GM12874 (cell line): ENCODE data around the gene TUBB2A.

Experiments
- TF ChIP-seq, protein P1 (sequence below): IDR thresholded peaks from 2 replicates; pipeline ENCODE4 v1.5.1; 2011; ENCODE audit warnings: low read depth, mild to moderate bottlenecking, control low read depth, low read length, moderate library complexity; ENCODE audit not compliant: insufficient read depth

Gene TUBB2A

DNA sequence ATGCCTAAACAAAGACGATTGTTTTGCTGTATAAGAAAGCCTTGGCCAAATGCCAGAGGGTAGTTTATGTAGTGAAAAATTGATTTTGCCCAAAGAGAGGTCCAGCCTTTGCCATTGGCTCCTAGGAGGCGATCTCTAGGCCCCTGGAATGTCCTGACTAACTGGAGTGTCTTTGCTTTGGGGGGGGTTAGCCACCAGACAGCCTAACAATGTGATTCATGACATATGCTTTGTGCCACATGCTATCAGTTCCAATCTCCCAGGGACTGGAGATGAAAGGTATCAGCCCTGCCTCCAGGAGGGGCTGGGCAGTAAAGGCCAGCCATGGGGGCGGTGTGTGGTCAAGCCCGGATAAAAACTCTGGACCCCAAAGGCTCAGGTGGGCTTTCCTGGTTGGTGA is 32.7 kb upstream of the TUBB2A start:
- TF ChIP-seq, protein P1, sequence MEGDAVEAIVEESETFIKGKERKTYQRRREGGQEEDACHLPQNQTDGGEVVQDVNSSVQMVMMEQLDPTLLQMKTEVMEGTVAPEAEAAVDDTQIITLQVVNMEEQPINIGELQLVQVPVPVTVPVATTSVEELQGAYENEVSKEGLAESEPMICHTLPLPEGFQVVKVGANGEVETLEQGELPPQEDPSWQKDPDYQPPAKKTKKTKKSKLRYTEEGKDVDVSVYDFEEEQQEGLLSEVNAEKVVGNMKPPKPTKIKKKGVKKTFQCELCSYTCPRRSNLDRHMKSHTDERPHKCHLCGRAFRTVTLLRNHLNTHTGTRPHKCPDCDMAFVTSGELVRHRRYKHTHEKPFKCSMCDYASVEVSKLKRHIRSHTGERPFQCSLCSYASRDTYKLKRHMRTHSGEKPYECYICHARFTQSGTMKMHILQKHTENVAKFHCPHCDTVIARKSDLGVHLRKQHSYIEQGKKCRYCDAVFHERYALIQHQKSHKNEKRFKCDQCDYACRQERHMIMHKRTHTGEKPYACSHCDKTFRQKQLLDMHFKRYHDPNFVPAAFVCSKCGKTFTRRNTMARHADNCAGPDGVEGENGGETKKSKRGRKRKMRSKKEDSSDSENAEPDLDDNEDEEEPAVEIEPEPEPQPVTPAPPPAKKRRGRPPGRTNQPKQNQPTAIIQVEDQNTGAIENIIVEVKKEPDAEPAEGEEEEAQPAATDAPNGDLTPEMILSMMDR = no peak

DNA sequence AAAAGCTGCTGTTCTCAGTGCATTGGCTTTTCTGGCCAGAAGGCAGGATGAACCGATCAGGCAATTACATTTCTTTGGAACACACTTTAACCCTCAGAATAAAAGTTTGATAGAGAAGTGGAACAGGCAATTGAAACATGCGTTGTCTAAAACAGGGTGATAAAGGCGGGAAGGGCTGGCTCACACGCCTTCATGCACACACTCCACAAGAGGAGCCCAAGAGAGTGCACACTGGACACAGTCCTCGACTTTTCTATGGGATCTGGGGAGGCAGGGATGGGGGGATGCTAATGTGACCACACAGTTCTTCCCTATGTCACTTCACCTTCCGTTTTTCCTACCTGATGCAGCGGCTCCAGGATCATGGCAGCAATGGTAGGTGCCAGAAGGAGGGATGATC is 30.9 kb upstream of the TUBB2A start:
- TF ChIP-seq, protein P1 = no peak

DNA sequence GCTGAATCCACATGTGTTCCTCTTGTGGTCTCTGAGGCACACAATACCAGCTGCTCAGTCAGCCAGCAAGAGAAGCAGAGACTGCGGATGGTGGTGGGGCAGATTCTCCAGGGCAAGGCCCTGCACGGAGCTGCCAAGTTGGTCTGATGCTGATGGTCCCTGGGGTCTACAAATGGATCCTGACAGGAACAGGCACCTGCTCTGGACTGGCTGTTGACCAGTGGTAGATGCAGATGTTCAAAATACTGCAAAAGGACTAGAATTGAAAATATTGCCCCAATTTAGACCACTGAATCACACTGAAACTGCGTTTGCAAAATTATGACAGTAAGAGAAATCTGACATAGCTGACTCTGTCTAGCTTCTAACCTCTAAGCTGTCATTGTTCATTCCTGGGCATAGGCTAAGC is 29.6 kb upstream of the TUBB2A start:
- TF ChIP-seq, protein P1 = no peak

DNA sequence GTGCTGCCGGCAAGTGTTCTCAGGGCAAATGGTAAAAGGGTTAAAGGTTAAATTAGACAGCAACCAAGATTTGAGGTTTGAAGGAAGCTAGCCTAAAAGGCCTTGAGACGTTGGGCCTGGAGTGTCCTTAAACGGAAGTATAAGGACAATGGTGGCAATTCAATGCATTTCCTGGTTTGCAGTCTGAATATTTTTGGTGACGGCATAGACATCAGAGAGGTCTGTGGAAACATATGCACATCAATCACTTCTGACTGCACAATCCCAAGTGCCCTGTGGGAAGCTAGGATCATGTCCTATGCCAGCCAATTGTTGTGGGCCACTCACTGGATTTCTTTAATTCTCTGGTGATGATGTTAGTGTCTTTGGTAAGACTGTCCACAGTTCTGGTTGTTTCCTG is 25.7 kb upstream of the TUBB2A start:
- TF ChIP-seq, protein P1 = no peak

DNA sequence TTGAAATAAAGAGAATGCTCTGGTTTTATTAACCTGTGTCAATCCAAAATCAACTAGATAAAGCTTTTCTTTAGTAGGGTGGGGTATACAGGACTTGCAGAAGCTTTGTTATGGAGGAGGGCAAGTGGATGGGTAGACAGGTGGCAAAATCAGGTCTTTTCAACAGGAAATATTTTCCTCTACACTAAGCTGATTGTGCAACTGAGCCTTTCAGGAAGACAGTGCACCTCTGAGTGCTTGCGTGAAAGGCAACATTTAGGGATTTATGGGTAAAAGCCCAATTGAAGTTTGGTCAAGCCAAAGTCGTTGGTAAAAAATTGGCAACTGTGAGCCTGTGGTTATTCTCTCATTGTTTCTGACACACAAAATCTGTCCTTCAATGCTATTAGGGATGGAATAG is 23.8 kb upstream of the TUBB2A start:
- TF ChIP-seq, protein P1 = no peak

DNA sequence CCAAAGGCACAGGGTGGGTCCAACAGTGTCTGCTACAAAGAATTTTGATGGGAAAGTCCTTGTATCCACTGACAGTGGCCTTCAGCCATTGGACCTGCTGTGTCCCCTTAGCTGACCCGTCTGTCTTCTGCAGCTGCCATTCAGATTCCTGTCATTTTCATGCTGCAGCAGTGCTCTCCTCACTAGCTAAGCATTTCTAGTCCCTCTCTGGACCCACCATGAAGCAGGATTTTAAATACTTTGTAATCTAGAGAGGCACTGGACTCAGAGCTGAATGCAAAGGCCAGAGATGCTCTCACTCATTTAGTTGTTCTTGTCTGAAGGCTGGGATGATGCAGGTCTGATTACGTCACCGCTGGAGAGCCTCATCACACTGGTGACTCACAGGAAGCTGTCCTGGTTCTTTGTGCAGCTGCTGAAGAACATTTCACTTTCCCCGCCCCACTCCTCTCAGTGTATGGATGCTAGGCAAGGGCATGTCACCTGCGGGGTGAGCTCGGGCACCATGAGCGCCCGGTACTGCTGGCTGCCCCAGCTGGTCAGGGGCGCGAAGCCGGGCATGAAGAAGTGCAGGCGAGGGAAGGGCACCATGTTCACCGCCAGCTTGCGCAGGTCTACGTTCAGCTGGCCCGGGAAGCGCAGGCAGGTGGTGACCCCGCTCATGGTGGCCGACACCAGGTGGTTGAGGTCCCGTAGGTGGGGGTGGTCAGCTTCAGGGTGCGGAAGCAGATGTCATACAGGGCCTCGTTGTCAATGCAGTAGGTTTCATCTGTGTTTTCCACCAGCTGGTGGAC is 19.4 kb upstream of the TUBB2A start:
- TF ChIP-seq, protein P1 = no peak

DNA sequence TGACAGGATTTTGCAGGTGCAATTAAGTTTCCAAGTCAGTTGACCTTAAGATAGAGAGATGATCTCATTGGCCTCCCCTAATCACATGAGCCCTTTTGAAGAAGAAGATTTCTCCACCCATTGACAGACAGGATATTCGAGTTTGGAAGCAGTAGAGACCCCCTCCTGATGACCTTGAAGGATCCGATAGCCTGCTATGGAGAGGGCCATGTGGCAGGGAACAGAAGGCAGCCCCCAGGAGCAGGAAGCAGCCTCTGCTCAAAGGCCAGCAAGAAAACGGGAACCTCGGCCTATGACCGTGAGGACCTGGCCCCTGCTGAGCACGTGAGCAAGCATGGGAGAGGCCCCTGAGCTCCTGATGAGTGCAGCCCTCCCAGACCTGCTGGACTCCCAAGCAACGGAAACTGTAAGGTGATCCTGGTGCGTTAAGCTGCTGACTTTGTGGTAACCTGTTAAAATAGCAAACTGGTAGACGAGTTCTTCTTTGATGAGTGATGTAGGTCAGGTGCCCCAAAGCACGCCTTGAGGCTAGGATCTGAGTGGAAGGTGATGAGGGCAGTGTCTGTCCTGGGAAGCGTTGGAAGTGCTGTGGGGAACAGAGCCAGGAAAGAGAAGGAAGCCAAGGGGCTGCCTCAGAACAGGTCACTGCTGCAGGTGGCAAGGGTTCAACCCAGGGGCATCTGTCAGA is 18.5 kb upstream of the TUBB2A start:
- TF ChIP-seq, protein P1 = no peak
